HEK293 (cell line): ENCODE data around the gene GUK1.
A peak's percentile ranks its signal among the peaks of the same experiment; 100 is the strongest.

Source experiments
- IKZF3 ChIP-seq: fragments of 450-650 bp; IDR thresholded peaks from 2 replicates; pipeline ENCODE4 v1.5.0; 2018; ENCODE audit warnings: missing biosample characterization, mild to moderate bottlenecking, missing genetic modification characterization, moderate library complexity
- KLF1 ChIP-seq: fragments of 450-650 bp; formaldehyde crosslinking; IDR thresholded peaks from 2 replicates; pipeline ENCODE4 v1.5.1; 2016; ENCODE audit warnings: missing biosample characterization, missing genetic modification characterization
- KLF8 ChIP-seq: fragments of 450-650 bp; formaldehyde crosslinking; IDR thresholded peaks from 2 replicates; pipeline ENCODE4 v1.5.1; 2016; ENCODE audit warnings: missing biosample characterization, missing genetic modification characterization
- KLF9 ChIP-seq: fragments of 450-650 bp; formaldehyde crosslinking; IDR thresholded peaks from 2 replicates; pipeline ENCODE4 v1.5.1; 2016; ENCODE audit warnings: missing biosample characterization, missing genetic modification characterization, low read depth
- MYNN ChIP-seq: fragments of 450-650 bp; formaldehyde crosslinking; IDR thresholded peaks from 2 replicates; pipeline ENCODE4 v1.5.1; 2016; ENCODE audit warnings: missing biosample characterization, missing genetic modification characterization, borderline replicate concordance
- SCRT2 ChIP-seq: fragments of 450-650 bp; formaldehyde crosslinking; IDR thresholded peaks from 2 replicates; pipeline ENCODE4 v1.5.1; 2016; ENCODE audit warnings: missing biosample characterization, missing genetic modification characterization
- SETDB1 ChIP-seq: IDR thresholded peaks from one replicate; pipeline ENCODE4 v1.6.1; 2017; ENCODE audit warnings: mild to moderate bottlenecking, low read length, moderate library complexity, mixed read lengths; ENCODE audit not compliant: insufficient read length
- SP7 ChIP-seq: fragments of 450-650 bp; formaldehyde crosslinking; IDR thresholded peaks from 2 replicates; pipeline ENCODE4 v1.5.1; 2016; ENCODE audit warnings: missing biosample characterization, missing genetic modification characterization
- TCF7L2 ChIP-seq: IDR thresholded peaks from 2 replicates; pipeline ENCODE4 v1.6.1; 2011; ENCODE audit warnings: low read depth, mild to moderate bottlenecking, inconsistent platforms, low read length, moderate library complexity, borderline replicate concordance
- ZBTB17 ChIP-seq: fragments of 450-650 bp; formaldehyde crosslinking; IDR thresholded peaks from 2 replicates; pipeline ENCODE4 v1.5.1; 2016; ENCODE audit warnings: missing biosample characterization, missing genetic modification characterization
- ZBTB8A ChIP-seq: fragments of 450-650 bp; formaldehyde crosslinking; IDR thresholded peaks from 2 replicates; pipeline ENCODE4 v1.5.1; 2016; ENCODE audit warnings: missing biosample characterization, missing genetic modification characterization
- ZIC2 ChIP-seq: fragments of 450-650 bp; formaldehyde crosslinking; IDR thresholded peaks from 2 replicates; pipeline ENCODE4 v1.5.1; 2016; ENCODE audit warnings: missing biosample characterization, missing genetic modification characterization
- ZNF138 ChIP-seq: fragments of 450-650 bp; formaldehyde crosslinking; IDR thresholded peaks from 2 replicates; pipeline ENCODE4 v1.5.1; 2016; ENCODE audit warnings: missing biosample characterization, missing genetic modification characterization, borderline replicate concordance
- ZNF140 ChIP-seq: fragments of 450-650 bp; formaldehyde crosslinking; IDR thresholded peaks from 2 replicates; pipeline ENCODE4 v1.5.1; 2016; ENCODE audit warnings: missing biosample characterization, missing genetic modification characterization
- ZNF239 ChIP-seq: fragments of 450-650 bp; formaldehyde crosslinking; IDR thresholded peaks from 2 replicates; pipeline ENCODE4 v1.5.1; 2016; ENCODE audit warnings: missing biosample characterization, missing genetic modification characterization
- ZNF473 ChIP-seq: fragments of 450-650 bp; formaldehyde crosslinking; IDR thresholded peaks from 2 replicates; pipeline ENCODE4 v1.5.1; 2017; ENCODE audit warnings: missing biosample characterization, missing genetic modification characterization
- ZNF530 ChIP-seq: fragments of 450-650 bp; formaldehyde crosslinking; IDR thresholded peaks from 2 replicates; pipeline ENCODE4 v1.5.1; 2016; ENCODE audit warnings: low read depth, missing biosample characterization, missing genetic modification characterization
- ZNF544 ChIP-seq: fragments of 450-650 bp; formaldehyde crosslinking; IDR thresholded peaks from 2 replicates; pipeline ENCODE4 v1.5.0; 2017; ENCODE audit warnings: missing biosample characterization, missing genetic modification characterization
- ZNF560 ChIP-seq: fragments of 450-650 bp; formaldehyde crosslinking; IDR thresholded peaks from 2 replicates; pipeline ENCODE4 v1.5.1; 2017; ENCODE audit warnings: missing biosample characterization, missing genetic modification characterization, borderline replicate concordance
- ZNF610 ChIP-seq: fragments of 450-650 bp; formaldehyde crosslinking; IDR thresholded peaks from 2 replicates; pipeline ENCODE4 v1.5.1; 2016; ENCODE audit warnings: missing biosample characterization, missing genetic modification characterization, borderline replicate concordance
- ZNF626 ChIP-seq: fragments of 450-650 bp; sonication (Bioruptor Pico); formaldehyde crosslinking; IDR thresholded peaks from 2 replicates; pipeline ENCODE4 v1.5.1; 2018; ENCODE audit warnings: missing biosample characterization, missing genetic modification characterization, inconsistent platforms
- ZNF629 ChIP-seq: fragments of 450-650 bp; formaldehyde crosslinking; IDR thresholded peaks from 2 replicates; pipeline ENCODE4 v1.5.1; 2017; ENCODE audit warnings: missing biosample characterization, missing genetic modification characterization
- ZNF677 ChIP-seq: fragments of 450-650 bp; IDR thresholded peaks from 2 replicates; pipeline ENCODE4 v1.5.0; 2018; ENCODE audit warnings: missing biosample characterization, mild to moderate bottlenecking, missing genetic modification characterization, moderate library complexity
- ZNF76 ChIP-seq: fragments of 450-650 bp; formaldehyde crosslinking; IDR thresholded peaks from 2 replicates; pipeline ENCODE4; 2016; ENCODE audit warnings: low read depth, missing biosample characterization, missing genetic modification characterization, borderline replicate concordance
- ZNF776 ChIP-seq: fragments of 450-650 bp; formaldehyde crosslinking; IDR thresholded peaks from 2 replicates; pipeline ENCODE4 v1.5.0; 2017; ENCODE audit warnings: missing biosample characterization, missing genetic modification characterization, borderline replicate concordance
- ZNF792 ChIP-seq: fragments of 450-650 bp; formaldehyde crosslinking; IDR thresholded peaks from 2 replicates; pipeline ENCODE4 v1.5.1; 2016; ENCODE audit warnings: missing biosample characterization, missing genetic modification characterization
- ZSCAN30 ChIP-seq: fragments of 450-650 bp; IDR thresholded peaks from 2 replicates; pipeline ENCODE4 v1.5.1; 2018; ENCODE audit warnings: missing biosample characterization, mild to moderate bottlenecking, missing genetic modification characterization, moderate library complexity
- TF ChIP-seq, protein P1 (sequence below): fragments of 450-650 bp; formaldehyde crosslinking; IDR thresholded peaks from 2 replicates; pipeline ENCODE4; 2016; ENCODE audit warnings: missing biosample characterization, missing genetic modification characterization
- TF ChIP-seq, protein P2 (sequence below): fragments of 450-650 bp; formaldehyde crosslinking; IDR thresholded peaks from 2 replicates; pipeline ENCODE4 v1.5.1; 2016; ENCODE audit warnings: missing biosample characterization, missing genetic modification characterization
- TF ChIP-seq, protein P3 (sequence below): fragments of 450-650 bp; formaldehyde crosslinking; IDR thresholded peaks from 2 replicates; pipeline ENCODE4 v1.5.1; 2016; ENCODE audit warnings: missing biosample characterization, missing genetic modification characterization
- TF ChIP-seq, protein P4 (sequence below): fragments of 450-650 bp; formaldehyde crosslinking; IDR thresholded peaks from 2 replicates; pipeline ENCODE4 v1.5.1; 2016; ENCODE audit warnings: missing biosample characterization, missing genetic modification characterization

GUK1 gene

DNA sequence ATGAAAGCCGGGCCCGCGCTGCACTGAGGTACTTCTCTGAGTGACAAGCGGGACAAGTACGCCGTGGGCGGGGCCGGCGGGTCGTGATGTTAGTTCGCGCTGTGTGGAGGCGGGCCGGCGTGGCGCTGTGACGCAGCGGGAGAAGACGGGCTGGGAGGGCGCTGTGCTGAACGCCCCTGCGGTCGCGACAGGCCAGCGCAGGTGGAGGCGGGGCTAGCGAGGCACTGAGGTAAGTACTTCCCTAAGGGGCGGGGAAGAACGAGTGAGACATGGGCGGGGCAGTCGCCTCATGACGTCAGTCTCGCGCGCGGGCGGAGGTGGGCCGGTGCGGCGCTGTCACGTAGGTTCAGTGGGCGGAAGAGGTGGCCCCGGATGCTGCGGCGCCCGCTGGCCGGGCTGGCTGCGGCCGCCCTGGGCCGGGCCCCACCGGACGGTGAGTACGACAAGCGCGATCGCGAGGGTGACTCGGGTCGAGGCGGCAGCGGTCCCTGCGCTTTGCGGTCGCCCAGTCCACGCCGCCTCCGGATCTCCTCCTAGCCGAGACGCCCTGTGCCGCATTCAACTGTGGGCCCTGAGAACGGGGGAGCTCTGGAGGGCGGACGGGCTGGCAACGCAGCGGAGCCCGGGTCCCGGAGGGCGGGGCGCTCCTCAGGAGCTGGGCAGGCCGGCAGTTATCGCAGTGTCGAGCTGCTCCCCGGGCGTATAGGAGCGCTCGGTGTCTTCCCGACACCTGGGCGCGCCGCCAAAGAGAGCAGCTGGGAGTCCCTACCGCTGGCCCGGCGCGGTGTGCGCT, at the start of gene GUK1 (continued):
- TF ChIP-seq IKZF3 (tag by site-specific recombination) (no peak; the same call in 1 of the 2 replicates), TCF7L2 (peak; percentile 97; the same call in 1 of the 2 replicates), MYNN (tag by site-specific recombination) (peak; percentile 69), ZNF530 (tag by site-specific recombination) (no peak), ZNF544 (no peak), ZNF626 (tag by site-specific recombination) (no peak), ZNF560 (tag by site-specific recombination) (no peak), ZNF138 (tag by site-specific recombination) (no peak), ZSCAN30 (tag by site-specific recombination) (peak; percentile 98), ZNF792 (tag by site-specific recombination) (peak; percentile 86), KLF9 (tag by site-specific recombination) (peak; percentile 97), ZBTB17 (tag by site-specific recombination) (peak; percentile 92), ZNF473 (tag by site-specific recombination) (no peak), ZIC2 (tag by site-specific recombination) (peak; percentile 100), ZNF76 (peak; percentile 75; the same call in 1 of the 2 replicates), ZNF677 (tag by site-specific recombination) (no peak; the same call in 1 of the 2 replicates), KLF8 (tag by site-specific recombination) (peak; percentile 100), ZNF629 (peak; percentile 100), ZNF140 (tag by site-specific recombination) (no peak), ZBTB8A (tag by site-specific recombination) (peak; percentile 100), ZNF239 (tag by site-specific recombination) (no peak), ZNF776 (tag by site-specific recombination) (no peak), KLF1 (tag by site-specific recombination) (peak; percentile 98), SP7 (peak; percentile 97), SCRT2 (tag by site-specific recombination) (no peak; the same call in 1 of the 2 replicates), SETDB1 (no peak), ZNF610 (tag by site-specific recombination) (no peak)
- TF ChIP-seq, protein P1, sequence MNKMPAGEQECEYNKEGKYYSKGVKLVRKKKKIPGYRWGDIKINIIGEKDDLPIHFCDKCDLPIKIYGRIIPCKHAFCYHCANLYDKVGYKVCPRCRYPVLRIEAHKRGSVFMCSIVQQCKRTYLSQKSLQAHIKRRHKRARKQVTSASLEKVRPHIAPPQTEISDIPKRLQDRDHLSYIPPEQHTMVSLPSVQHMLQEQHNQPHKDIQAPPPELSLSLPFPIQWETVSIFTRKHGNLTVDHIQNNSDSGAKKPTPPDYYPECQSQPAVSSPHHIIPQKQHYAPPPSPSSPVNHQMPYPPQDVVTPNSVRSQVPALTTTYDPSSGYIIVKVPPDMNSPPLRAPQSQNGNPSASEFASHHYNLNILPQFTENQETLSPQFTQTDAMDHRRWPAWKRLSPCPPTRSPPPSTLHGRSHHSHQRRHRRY (tag by site-specific recombination): no peak
- TF ChIP-seq, protein P2, sequence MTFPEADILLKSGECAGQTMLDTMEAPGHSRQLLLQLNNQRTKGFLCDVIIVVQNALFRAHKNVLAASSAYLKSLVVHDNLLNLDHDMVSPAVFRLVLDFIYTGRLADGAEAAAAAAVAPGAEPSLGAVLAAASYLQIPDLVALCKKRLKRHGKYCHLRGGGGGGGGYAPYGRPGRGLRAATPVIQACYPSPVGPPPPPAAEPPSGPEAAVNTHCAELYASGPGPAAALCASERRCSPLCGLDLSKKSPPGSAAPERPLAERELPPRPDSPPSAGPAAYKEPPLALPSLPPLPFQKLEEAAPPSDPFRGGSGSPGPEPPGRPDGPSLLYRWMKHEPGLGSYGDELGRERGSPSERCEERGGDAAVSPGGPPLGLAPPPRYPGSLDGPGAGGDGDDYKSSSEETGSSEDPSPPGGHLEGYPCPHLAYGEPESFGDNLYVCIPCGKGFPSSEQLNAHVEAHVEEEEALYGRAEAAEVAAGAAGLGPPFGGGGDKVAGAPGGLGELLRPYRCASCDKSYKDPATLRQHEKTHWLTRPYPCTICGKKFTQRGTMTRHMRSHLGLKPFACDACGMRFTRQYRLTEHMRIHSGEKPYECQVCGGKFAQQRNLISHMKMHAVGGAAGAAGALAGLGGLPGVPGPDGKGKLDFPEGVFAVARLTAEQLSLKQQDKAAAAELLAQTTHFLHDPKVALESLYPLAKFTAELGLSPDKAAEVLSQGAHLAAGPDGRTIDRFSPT: peak; percentile 91
- TF ChIP-seq, protein P3, sequence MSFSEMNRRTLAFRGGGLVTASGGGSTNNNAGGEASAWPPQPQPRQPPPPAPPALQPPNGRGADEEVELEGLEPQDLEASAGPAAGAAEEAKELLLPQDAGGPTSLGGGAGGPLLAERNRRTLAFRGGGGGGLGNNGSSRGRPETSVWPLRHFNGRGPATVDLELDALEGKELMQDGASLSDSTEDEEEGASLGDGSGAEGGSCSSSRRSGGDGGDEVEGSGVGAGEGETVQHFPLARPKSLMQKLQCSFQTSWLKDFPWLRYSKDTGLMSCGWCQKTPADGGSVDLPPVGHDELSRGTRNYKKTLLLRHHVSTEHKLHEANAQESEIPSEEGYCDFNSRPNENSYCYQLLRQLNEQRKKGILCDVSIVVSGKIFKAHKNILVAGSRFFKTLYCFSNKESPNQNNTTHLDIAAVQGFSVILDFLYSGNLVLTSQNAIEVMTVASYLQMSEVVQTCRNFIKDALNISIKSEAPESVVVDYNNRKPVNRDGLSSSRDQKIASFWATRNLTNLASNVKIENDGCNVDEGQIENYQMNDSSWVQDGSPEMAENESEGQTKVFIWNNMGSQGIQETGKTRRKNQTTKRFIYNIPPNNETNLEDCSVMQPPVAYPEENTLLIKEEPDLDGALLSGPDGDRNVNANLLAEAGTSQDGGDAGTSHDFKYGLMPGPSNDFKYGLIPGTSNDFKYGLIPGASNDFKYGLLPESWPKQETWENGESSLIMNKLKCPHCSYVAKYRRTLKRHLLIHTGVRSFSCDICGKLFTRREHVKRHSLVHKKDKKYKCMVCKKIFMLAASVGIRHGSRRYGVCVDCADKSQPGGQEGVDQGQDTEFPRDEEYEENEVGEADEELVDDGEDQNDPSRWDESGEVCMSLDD (tag by site-specific recombination): peak; percentile 60; the same call in 1 of the 2 replicates
- TF ChIP-seq, protein P4, sequence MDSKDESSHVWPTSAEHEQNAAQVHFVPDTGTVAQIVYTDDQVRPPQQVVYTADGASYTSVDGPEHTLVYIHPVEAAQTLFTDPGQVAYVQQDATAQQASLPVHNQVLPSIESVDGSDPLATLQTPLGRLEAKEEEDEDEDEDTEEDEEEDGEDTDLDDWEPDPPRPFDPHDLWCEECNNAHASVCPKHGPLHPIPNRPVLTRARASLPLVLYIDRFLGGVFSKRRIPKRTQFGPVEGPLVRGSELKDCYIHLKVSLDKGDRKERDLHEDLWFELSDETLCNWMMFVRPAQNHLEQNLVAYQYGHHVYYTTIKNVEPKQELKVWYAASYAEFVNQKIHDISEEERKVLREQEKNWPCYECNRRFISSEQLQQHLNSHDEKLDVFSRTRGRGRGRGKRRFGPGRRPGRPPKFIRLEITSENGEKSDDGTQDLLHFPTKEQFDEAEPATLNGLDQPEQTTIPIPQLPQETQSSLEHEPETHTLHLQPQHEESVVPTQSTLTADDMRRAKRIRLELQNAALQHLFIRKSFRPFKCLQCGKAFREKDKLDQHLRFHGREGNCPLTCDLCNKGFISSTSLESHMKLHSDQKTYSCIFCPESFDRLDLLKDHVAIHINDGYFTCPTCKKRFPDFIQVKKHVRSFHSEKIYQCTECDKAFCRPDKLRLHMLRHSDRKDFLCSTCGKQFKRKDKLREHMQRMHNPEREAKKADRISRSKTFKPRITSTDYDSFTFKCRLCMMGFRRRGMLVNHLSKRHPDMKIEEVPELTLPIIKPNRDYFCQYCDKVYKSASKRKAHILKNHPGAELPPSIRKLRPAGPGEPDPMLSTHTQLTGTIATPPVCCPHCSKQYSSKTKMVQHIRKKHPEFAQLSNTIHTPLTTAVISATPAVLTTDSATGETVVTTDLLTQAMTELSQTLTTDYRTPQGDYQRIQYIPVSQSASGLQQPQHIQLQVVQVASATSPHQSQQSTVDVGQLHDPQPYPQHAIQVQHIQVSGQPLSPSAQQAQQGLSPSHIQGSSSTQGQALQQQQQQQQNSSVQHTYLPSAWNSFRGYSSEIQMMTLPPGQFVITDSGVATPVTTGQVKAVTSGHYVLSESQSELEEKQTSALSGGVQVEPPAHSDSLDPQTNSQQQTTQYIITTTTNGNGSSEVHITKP (tag by site-specific recombination): peak; percentile 74
